ENCODE results near the gene CELF5.
A peak's percentile ranks its signal among the peaks of the same experiment; 100 is the strongest.

Gene CELF5

GRCh38 chr19:3248728-3249326, 24.4 kb downstream of the CELF5 start:
- no peak for DNase-seq

GRCh38 chr19:3249408-3249807, 24.9 kb downstream of the CELF5 start:
- DNase-seq = no peak

GRCh38 chr19:3250675-3251074, 26.2 kb downstream of the CELF5 start:
- DNase-seq = no peak

- no peak for DNase-seq
These were observed 26.8 kb downstream of the CELF5 start for GRCh38 chr19:3251229-3251628.

- DNase-seq = no peak
These were observed 28.2 kb downstream of the CELF5 start for GRCh38 chr19:3252650-3253049.

GRCh38 chr19:3253270-3253669, 28.8 kb downstream of the CELF5 start:
- DNase-seq = no peak

- DNase-seq = no peak
These were observed 30.1 kb downstream of the CELF5 start for GRCh38 chr19:3254520-3254919.

- DNase-seq = no peak
These were observed 32.6 kb downstream of the CELF5 start for GRCh38 chr19:3257071-3257470.

- DNase-seq = no peak
These were observed 37.9 kb downstream of the CELF5 start for GRCh38 chr19:3262362-3262761.

GRCh38 chr19:3263866-3264265, 39.4 kb downstream of the CELF5 start:
- no peak for DNase-seq

- no peak for DNase-seq
These were observed 41.0 kb downstream of the CELF5 start for GRCh38 chr19:3265432-3265831.

- DNase-seq = no peak
These were observed 41.7 kb downstream of the CELF5 start for GRCh38 chr19:3266092-3266693.

- no peak for DNase-seq
These were observed 42.5 kb downstream of the CELF5 start for GRCh38 chr19:3266792-3267514.

- no peak for DNase-seq
These were observed 43.9 kb downstream of the CELF5 start for GRCh38 chr19:3268326-3268725.

GRCh38 chr19:3268763-3269162, 44.3 kb downstream of the CELF5 start:
- no peak for DNase-seq

- DNase-seq = no peak
These were observed 45.6 kb downstream of the CELF5 start for GRCh38 chr19:3269916-3270671.

GRCh38 chr19:3270902-3271301, 46.4 kb downstream of the CELF5 start:
- peak; percentile 68 to 70 for DNase-seq

GRCh38 chr19:3272401-3272931, 48.0 kb downstream of the CELF5 start:
- no peak for DNase-seq

GRCh38 chr19:3272952-3273351, 48.5 kb downstream of the CELF5 start:
- no peak for DNase-seq

GRCh38 chr19:3274245-3274941, 49.9 kb downstream of the CELF5 start:
- no peak for DNase-seq

GRCh38 chr19:3274942-3275582, 50.6 kb downstream of the CELF5 start:
- DNase-seq = peak in 1 of 2 experiments; percentile 9

Measured in NCI-H2081 (cell line).